Spleen (tissue), 7 donors: Measurements from ENCODE around the gene CBLN4.

Experiments
- CTCF ChIP-seq, 11 experiments: fragments of 200-600 bp in 7 of 11; fragments of 450-650 bp in 4 of 11; sonication (generic) in 4 of 11; IDR thresholded peaks in 8 of 11; conservative IDR thresholded peaks in 3 of 11; 1 replicate in 7 of 11; 2 replicates in 4 of 11; pipeline versions ENCODE4 v1.4.0 to v1.8.0; 2016 to 2021; ENCODE audit warnings: antibody characterized with exemption in 11 of 11, inconsistent platforms in 4 of 11, mild to moderate bottlenecking in 1 of 11
- POLR2A ChIP-seq, 3 donors: fragments of 450-650 bp; IDR thresholded peaks; one replicate each; pipeline ENCODE4 v1.5.1; 2017; ENCODE audit warnings: antibody characterized with exemption in 3 of 3, mild to moderate bottlenecking in 1 of 3
- POLR2AphosphoS5 ChIP-seq, 3 donors: sonication (generic); formaldehyde crosslinking; IDR thresholded peaks; one replicate each; pipeline ENCODE4 v1.5.1; 2017; ENCODE audit warnings: antibody characterized with exemption in 3 of 3
- donor health status: DM: no; HTN: no; CAD: no; lungs with moderate emphysema.
- donor health status: DM: no; HTN: no; CAD: no.
- donor health status: DM: no; HTN: no; CAD: no.

GRCh38 chr20:56001106-56001785 is 4.1 kb downstream of the CBLN4 start:
- TF ChIP-seq CTCF (IDR thresholded peaks at IDR 0.05 in 8 of 11, conservative IDR thresholded peaks at IDR 0.05 in 3 of 11): no peak
- TF ChIP-seq POLR2A (IDR thresholded peaks at IDR 0.05): no peak
- TF ChIP-seq POLR2AphosphoS5 (IDR thresholded peaks at IDR 0.05): no peak
